ENCODE results near the gene PODXL.

PODXL gene

DNA sequence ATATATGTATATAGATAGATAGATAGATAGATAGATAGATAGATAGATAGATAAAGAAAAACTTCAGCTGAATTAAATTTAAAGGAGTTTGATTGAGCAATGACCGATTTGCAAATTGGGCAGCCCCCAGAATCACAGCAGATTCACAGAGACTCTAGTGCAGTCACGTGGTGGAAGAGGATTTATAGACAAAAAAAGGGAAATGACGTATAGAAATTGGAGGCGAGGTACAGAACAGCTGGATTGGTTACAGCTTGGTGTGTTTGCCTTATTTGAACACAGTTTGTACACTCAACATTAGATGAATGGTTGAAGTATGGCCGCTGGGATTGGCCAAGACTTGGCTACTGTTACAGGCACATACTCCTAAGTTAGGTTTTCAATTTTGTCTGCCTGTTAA lies 8.2 kb upstream of the PODXL start:
- no peak for DNase-seq (ENCODE audit: low read depth in 1 of 2, low spot score in 1 of 2)

DNA sequence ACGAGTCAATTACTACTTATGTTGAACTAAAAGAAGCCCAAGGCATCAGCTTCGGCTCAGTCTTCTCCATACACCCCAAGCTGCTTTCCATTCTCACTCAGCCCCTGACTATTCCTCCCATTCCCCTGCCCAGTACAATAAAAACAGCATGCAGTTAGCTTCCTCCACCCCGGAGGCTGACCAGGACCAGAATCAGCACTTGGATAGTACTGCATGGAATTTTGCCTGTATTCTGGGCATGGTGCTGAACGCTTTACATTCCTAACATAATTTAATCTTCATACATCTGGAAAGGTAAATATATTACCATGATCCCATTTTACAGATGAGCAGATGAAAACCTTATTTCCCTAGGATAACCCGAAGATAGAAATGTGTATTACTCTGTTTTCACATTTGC lies 7.5 kb upstream of the PODXL start:
- no peak for DNase-seq (ENCODE audit: low read depth in 1 of 2, low spot score in 1 of 2)

DNA sequence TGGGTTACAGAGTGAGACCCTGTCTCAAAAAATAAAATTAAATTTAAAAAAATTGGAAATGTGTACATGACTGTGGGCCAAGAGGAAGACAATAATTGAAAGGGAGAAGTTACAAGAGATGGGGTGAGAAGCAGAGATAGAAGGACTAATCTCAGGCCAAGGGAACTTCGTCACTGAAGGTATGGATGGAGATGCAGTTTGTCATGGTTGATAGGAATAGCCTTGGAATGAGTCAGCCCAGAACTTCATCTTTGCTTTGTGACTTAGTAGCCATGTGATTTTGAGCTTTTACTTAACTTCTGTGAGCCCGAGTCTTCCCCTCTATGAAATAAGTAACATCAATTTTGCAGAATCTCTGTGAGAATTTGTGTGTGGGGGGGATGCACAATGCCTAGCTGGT lies 6.5 kb upstream of the PODXL start:
- DNase-seq (ENCODE audit: low read depth in 1 of 2, low spot score in 1 of 2), result no peak

DNA sequence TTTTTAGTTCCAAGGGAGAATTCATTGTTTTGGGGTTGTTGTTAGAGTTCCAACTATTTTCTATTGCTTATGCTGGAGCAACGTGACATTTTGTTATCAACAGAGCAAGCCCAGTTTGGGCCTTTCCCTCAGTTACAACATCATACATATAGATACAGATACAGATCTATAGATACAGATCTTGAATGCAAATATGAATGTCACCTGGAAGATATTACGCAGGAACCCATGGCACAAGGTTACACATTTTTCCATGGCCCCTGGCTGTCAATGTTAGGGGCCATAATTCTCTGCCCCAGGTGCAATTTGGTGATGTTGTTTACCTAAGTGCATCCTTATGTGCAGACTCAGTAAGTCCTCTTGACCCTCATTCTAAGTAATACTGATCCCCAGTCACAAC lies 3.6 kb upstream of the PODXL start:
- no peak for DNase-seq (ENCODE audit: low read depth in 1 of 2, low spot score in 1 of 2)

DNA sequence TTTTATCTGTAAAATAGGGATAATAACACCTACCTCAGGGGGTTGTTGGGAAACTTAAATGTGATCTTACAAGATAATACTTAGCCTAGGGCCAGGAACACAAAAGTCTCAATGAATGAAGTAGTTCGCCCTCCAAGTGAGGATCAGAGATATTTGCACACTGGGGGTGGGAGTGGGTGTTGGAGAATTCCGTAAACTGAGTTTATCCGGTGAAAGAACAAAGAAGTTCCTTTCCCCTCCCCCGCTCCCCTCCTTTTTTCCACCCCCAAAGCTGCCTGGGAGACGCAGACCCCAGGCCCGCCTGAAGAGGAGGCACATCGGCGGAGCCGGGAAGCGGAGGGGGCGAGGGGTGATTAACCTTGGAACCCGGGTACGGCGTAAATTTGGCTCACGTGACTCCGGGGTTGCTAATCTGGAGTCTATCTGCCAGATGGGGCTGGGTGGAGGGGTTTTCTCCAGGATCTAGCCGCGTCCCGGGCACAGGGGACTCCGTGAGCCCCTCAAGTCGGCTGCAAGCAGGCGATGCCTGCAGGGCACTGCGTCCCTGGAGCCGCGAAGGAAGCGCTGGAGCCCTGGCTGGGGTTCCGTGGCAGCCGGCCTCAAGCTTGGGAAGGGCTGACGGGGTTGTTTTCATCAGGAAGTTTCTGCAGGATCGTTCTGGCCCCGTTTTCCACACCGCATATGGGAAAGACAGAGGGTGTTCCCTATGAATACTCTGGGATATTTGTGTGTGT lies 1.4 kb upstream of the PODXL start:
- DNase-seq (ENCODE audit: low read depth in 1 of 2, low spot score in 1 of 2), result no peak

DNA sequence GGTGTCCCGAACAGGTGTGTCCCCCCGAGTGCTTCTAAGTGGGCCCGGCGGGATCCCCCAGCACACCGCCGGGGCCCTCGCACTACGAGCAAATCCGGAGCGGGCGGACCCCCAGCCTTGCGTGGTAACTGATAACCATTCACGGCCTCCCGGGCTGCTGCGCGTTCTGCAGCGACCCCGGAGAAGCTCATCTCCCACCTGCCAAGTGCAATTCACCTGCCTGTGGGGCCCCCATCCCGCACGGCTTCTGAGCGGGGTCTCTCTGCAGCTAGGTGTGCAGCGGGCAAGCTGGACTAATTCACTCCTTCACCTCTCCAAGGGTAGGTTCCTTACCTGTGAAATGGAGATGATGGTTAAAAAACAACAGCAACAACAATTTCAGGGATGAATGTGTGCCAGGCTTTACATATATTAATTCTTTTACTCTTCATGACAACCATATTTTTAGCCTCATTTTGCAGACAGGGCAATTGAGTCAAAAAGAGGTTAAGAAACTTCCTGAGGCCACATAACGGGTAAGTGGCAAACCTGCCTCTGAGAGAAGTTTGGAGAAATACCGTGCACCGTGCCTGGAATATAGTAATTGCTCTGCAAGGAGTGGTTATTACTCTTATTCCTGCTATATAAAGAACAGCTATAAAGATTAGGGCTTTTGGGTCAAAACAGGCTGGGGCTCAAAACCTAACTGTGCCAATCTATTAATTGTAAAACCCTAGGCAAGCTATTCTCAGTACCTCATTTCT lies 652 bp upstream of the PODXL start:
- no peak for DNase-seq (ENCODE audit: low read depth in 1 of 2, low spot score in 1 of 2)

DNA sequence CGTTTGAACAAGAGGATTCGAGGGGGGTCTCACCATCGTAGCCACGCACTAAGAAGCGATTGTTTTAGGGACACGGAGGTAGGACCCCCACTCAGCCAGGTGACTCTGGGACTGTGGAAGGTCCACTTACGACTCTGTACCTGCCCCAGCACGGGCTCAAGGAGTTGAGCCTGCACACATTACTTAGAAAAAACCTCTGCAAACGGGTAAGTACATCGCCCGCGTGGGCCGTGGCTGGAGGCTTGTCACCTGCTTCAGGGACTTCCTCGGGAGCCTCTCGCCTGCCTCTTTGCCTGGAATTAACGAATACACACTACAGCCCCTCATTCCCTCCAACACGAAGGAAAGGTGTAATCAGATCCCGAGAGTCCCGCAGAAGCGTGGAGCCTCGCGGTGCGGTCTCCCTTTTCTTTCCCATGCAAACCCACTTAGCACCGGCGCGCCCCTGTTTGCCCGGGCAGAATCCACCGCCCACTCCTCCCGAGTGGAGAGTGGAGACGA lies 826 bp downstream of the PODXL start:
- peak in 1 of 2 donors; percentile 3 for DNase-seq (ENCODE audit: low read depth in 1 of 2, low spot score in 1 of 2)

DNA sequence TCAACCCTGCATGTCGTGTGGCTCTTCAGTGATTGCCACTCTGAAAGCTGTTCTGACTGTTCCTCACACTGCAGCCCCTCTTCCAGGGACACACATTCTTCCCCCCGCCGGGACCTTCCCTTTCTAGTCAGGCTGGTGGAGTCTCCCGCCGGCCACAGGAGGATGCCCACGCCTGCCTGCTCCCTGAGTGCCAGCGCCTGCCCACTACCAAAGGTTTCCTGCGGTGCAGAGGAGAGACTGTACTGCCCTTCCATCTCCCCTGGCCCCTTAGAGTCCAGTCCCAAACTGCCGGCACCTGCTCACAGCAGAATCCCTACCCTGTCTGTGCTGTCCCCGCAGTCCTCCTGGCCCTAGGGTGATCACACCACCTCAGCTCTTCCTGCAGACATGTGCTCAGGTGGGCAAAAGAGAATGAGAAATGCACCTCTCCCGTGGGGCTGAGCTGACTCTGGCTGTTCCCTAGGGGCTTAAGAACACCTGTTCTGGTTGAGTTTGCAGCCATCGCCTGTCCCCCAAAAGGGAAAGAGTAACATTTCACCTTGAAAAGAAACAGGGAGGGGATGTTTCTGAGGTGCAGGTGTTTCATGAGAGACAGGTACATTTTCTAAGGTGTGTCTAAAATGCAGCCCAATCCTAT lies 1.4 kb downstream of the PODXL start:
- no peak for DNase-seq (ENCODE audit: low read depth in 1 of 2, low spot score in 1 of 2)

DNA sequence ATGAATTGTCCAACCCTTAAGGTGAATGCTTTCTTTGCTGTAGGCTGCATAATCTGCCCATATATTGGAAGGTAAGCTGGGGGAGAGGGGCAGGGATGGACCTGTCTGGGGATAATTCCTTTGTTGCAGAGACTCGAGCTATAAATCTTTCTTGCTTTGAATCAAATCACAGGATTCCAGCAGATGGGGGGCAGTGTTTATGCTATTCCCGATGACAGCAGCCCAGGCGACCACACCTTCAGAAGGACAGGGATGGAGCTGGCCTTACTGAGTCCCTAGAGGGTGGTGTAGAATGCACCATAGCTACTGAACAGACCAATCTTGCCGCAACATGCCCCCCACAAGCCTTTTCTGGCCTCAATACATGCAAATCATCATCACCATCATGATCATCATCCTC lies 2.5 kb downstream of the PODXL start:
- DNase-seq (ENCODE audit: low read depth in 1 of 2, low spot score in 1 of 2), result no peak

DNA sequence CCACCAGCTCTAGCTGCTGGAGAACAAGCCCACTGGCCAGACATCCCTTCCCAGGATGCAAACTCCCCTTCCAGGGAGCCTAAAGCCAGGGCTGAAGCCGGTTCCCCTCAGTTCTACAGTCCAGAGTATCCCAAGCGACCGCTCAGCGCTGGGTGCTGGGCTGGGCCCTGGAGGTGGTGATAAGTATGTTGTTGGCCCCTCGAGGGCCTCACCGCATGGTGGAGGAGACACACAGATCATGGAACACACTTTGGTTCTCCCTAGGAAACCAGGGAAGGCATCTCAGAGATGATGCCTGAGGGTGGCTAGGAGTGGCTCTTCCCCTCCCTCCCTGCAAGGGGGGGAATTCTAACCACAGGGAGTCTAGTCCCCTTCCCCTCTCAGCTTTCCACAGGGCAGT lies 4.4 kb downstream of the PODXL start:
- DNase-seq (ENCODE audit: low read depth in 1 of 2, low spot score in 1 of 2), result no peak

DNA sequence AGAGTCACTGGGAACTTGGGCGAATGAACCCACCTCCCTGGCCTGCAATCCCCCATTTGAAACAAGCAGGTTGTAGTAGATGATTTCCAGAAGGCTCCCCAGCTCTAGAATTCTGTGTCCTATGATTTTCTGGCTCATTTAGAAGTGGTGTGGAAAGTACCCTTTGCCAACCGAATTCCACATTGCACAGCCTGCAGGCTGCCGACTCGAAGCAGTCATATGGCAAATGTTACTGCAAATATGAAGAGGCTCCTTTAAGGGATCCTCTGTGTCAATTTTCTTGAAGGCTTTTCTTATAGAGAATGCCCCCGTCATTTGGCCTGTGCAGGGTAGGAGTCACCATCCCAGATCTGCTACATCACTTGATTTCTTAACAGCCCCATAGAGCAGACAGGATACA lies 5.6 kb downstream of the PODXL start:
- DNase-seq (ENCODE audit: low read depth in 1 of 2, low spot score in 1 of 2), result no peak

DNA sequence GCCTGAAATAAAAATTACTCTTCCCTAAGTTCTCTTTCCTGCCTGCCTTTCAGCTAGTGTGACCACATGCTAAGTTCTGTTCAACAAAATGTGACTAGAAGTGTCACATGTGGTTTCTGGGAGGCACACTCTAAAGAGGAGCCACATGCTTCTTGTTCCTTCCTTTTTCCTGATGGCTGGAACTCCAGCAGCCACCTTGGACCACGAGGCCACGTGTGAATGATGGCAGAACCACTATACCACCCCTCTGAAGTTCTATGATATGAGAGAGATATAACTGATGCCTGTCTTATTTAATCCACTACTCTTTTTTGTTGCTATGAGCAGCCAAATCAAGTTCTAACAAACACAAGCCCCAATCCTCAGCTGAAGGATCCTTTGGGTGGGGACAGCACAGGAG lies 8.1 kb downstream of the PODXL start:
- DNase-seq (ENCODE audit: low read depth in 1 of 2, low spot score in 1 of 2), result no peak

DNA sequence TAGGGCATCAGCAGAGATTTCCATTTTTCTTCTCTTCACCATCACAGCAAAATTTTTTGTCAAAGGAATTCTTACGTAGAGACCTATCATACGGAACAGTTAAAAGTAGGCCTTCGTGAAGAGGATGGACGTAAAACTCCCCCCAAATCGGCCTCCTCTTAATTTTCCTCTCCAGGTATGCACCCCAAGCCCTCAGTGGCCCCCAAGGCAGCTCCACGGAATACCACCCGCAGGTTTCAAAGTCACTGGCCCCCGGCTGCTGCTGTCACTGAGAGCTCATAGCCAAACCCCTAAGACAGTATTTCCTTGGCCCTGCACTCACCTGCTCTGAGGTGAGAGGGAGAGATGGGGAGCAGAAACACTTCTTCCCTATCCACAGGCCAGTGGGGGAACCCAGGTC lies 8.8 kb downstream of the PODXL start:
- no peak for DNase-seq (ENCODE audit: low read depth in 1 of 2, low spot score in 1 of 2)

DNA sequence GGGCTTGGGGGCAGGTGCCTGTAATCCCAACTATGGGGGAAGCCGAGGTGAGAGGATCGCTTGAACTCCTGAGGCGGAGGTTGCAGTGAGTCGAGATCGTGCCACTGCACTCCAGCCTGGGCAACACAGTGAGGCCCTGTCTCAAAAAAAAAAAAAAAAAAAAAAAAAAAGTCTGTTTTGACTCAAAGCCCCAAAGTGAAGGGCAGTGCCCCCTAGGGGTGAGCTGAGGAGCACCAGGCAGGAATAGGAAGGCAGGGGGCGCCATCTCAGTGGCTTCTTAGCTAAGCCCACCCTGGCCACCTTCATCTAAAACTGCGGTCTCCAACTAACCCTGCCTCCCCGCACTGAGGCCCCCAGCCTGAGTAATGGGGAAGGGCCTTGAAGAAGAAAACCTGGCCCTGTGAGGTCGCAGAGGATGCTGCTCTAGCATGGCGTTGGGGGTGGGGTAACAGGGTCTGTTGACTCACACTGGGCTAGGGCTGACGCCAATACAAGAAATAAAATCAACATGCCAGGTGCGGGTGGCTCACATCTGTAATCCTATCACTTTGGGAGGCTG lies 9.8 kb downstream of the PODXL start:
- no peak for DNase-seq (ENCODE audit: low read depth in 1 of 2, low spot score in 1 of 2)

DNA sequence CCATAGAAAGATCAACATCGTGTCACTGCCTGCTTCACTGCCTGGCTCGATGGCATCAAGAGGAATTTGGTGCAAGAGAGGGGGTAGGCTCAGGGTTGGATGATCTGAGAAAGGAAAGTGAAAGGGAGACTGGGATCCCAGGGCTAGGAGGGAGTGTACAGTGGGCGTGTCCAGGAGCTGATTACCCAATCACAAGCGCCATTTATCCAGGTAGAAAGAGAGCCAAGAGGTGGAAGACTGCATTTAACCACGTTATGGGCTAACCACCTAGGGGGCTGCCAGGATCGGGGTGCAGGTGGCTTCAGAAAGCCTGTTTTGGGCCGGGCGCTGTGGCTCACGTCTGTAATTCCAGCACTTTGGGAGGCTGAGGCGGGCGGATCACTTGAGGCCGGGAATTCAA lies 10.3 kb downstream of the PODXL start:
- no peak for DNase-seq (ENCODE audit: low read depth in 1 of 2, low spot score in 1 of 2)

DNA sequence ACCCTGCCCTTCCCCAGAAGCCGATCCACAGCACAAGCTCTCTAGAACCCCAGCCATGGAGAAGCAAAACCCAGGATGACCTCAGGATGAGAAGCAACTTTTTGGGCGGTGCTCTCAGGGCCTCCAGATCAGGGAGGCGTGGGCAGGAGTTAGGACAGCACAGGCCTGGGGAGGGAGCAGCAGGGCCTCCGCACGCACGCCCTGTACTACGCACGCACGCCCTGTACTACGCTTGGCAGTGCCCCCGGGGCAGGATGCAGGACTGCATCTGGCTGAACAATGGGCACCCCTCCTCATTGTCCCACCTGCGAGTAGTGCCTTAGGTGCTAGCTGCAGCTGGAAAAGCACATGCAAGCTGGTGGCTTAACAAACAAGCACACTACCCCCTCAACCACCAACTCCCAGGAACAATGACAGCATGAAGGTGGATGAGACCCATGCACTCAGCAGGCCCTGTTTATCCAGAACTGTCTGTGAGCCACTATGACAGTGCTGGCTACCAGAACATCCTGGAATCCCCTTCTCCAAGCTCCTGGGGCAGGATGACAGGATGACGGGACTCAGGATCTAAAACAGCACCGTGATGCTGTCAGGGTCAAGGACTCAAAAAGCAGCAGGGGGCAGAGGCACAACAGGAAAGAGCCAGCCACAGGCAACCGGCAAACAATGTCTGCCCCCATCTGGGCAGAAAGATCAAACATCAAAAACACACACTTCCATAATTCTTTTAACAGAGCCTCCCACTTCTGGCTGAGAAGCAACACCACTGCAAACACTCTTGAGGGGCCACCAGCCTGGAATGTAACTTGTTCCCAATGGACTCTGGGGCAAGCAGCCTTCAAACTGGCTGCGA lies 11.8 kb downstream of the PODXL start:
- DNase-seq (ENCODE audit: low read depth in 1 of 2, low spot score in 1 of 2), result no peak

DNA sequence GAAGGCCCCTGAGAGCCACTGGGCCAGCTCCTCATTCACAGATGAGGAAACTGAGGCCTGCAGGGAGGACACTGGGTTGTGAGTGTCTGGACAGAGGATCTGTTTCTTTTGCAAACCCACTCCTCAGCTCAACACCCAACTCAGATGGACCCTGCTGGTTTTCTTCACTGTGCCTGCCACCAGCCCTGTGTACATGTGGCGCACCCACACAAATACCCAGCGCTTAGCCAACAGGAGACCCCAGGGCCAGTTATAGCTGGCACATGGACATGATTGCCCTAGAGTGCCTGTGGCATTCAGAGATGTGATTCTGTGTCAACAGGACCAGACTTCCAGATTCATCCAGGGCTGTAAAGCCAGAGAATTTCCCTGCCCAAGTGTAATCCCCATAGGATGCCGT lies 12.4 kb downstream of the PODXL start:
- no peak for DNase-seq (ENCODE audit: low read depth in 1 of 2, low spot score in 1 of 2)

DNA sequence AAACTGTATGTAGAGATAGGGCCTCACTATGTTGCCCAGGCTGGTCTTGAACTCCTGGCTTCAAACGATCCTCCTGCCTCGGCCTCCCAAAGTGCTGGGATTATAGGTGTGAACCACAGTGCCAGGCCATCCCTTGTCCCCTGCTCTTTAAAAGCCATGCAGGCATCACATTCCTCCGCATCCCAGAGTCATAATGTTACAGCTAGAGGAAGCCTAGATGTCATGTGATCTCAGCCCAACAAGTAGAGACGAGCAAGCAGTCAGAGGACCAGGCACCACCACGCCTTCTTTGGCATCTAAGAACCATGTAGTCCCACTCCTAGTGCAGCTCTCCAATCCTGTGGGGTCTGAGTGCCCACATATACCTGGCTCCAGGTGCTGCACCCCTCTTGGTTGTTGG lies 13.1 kb downstream of the PODXL start:
- DNase-seq (ENCODE audit: low read depth in 1 of 2, low spot score in 1 of 2), result no peak

DNA sequence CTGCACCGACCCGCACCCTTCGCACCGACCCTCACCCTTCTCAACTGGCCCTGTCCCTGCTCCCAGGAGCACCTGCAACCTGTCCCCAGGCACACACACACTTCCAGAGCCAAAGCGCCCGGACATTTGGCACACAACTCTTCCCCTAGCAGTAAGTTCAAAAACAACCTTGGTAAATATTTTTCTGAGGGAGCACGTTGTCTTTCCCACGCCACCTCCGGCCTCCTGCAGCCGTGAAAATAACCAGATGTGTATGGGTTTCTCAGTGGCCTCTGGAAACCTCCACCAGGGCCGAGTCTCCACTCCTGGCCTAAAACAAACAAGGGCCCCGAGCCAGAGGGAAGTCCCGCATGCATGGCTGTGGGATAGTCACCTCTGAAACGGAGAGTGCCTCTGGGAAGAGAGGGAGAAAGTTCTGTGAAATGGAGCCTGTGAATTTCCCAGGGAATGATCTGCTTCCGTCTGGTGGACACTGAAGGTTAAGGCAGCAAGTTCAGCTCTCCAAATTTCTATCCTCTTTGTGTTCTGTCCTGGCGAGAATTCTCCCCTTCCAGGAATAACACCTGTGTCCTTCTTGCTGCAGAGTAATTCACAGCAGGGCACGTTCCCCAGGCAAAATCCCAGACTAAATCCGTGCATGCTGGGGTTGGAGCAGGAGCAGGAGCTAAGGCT lies 15.8 kb downstream of the PODXL start:
- no peak for DNase-seq (ENCODE audit: low read depth in 1 of 2, low spot score in 1 of 2)

DNA sequence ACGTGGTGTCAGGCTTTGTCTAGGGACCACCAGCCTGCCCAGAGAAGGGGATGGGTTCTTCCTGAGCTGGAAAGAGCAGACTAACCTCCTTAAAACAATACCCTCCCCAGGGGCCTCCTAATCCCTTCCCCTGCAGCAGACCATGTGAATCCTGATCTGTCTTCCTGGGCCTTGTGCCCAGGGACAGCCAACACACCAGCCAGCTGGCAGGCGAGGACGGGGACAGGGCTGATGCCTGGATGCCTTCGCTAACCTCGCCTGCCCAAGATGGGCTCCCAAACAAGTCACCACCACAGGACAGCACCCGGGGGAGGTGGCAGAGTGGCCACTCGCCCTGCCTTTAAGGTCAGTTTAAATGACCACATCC lies 17.6 kb downstream of the PODXL start:
- no peak for DNase-seq (ENCODE audit: low read depth in 1 of 2, low spot score in 1 of 2)
